Measurements from ENCODE around the gene SRMS.

DNA sequence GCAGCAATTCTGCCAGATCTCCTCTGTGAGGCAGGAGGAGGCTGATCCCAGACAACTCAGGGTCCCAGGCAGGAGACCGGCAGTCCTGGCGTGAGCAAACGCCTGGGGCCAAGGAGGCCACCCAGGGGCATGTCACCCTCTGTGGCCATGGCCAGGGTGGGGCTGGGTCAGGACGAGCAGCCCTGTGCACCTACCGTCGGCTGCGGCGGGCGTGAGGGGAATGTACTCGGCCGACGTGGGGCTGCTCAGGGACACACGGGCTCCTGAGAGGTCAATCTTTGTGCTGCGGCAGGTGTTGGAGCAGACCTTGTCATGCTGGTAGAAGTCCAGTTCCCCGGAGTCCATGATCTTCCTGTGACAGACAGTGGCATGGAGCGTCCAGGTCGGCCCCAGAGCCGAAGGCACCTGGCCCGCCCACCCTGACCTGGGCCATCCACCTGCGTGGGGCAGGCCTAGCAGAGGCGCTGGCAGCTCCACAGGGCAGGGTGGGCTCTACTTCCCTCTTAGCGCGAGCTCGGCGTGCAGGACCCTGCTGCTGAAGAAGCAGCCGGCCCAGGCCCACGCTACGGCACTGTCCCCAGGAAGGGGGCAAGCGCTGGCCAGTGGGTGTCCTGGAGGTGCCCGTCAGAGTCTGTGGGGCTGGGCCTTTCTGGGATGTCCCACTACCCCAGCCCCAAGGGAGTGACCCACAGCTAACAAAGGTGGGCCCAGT is 48.0 kb upstream of the SRMS start:
- no peak for TF ChIP-seq POLR2A (IDR thresholded peaks at IDR 0.05)
- TF ChIP-seq, protein P1, sequence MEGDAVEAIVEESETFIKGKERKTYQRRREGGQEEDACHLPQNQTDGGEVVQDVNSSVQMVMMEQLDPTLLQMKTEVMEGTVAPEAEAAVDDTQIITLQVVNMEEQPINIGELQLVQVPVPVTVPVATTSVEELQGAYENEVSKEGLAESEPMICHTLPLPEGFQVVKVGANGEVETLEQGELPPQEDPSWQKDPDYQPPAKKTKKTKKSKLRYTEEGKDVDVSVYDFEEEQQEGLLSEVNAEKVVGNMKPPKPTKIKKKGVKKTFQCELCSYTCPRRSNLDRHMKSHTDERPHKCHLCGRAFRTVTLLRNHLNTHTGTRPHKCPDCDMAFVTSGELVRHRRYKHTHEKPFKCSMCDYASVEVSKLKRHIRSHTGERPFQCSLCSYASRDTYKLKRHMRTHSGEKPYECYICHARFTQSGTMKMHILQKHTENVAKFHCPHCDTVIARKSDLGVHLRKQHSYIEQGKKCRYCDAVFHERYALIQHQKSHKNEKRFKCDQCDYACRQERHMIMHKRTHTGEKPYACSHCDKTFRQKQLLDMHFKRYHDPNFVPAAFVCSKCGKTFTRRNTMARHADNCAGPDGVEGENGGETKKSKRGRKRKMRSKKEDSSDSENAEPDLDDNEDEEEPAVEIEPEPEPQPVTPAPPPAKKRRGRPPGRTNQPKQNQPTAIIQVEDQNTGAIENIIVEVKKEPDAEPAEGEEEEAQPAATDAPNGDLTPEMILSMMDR (IDR thresholded peaks at IDR 0.05): no peak
